ENCODE results near the gene BCAR1.

Gene BCAR1

GRCh38 chr16:75238853-75239541 lies 12.4 kb downstream of the BCAR1 start:
- no peak for DNase-seq (ENCODE audit: low read depth in 2 of 2)

DNA sequence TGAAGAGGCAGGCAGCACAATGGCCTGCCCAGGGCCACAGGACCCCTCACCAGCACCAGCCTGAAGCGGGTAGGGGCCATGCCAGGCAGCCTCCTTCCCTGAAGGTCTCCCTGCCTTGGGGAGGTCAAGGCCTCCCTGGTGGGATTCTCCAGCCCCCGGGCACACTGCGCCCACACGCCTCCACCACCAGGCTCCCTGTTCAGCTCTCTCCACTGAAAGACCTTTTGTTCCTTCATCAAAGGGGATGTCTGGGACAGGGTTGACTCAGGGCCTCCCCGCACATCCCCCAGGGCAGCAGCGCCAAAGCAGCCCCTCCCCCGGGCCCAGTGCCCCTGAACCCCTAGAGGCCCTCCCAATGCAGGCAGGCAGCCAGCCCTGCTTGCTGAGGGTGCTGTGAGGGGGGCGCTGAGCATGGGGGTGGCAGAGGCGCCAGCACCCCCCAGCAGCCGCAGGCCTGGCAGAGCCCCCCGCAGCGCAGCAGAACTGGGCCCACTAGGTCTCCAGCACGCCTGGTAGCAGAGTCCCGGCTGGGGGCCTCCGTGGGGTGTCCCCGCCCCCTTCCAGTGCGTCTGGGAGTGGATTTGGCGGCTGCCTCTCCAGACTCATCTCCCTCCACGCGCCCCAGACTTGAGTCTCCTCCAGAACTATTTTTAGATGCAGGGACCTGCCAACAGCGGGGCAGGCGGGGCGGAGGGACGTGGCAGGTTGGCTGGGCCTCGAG lies 13.1 kb downstream of the BCAR1 start:
- DNase-seq (ENCODE audit: low read depth in 2 of 2), result no peak

DNA sequence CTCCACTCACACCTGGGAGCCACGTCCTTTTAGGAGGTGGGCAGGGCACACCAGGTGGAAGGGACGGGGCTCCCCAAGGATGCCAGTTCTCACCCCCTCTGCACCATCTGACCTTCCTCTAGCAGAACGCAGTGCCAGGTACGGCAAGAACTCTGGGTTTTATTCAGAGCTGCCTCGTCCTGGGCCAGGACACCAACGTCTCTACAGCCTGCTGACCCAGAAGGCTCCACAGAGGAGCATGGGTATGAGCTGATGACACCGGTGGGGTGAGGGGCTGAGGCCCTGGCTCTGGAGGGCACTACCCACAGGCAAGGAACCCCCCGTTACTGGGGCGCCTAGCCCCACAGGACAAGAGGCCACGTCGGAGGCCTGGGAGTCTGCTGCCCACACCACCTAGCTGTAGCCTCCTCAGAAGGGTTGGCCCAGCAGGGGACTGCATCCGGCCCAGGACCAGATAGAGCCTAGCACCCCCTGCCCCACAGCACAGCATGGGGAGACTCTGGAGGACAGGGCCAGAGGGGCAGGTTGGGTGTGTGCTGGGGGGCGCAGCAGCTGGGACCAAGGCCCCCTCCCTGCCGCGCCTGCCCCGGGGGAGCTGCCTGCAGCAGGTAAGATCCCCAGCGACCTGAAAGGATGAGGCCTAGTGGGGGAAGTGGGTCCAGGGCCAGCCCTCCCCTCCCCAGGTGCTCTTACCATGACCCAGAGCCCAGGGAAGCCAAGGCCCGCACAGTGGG lies 13.9 kb downstream of the BCAR1 start:
- no peak for DNase-seq (ENCODE audit: low read depth in 2 of 2)

- no peak for DNase-seq (ENCODE audit: low read depth in 2 of 2)
Measured at GRCh38 chr16:75236736-75237397, 14.6 kb downstream of the BCAR1 start.

DNA sequence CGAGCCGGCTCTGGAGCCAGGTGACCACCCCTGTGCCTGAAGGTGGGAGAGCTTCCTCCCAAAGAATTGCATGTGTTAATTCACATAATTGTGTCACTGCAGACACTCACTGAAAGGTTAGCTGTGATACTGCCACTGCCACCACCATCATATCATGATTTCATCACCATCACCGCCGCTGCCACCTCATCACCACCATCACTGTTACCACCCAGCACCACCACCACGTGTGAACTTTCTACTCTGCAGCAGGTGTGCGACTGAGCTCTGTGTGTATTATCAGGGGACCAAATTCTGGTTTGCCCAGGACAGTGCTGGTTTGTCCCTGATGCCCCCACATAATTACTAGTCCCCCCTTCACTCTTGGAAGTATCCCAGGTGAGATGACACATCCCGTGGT lies 15.2 kb downstream of the BCAR1 start:
- no peak for DNase-seq (ENCODE audit: low read depth in 2 of 2)

GRCh38 chr16:75235721-75236193 lies 15.7 kb downstream of the BCAR1 start:
- no peak for DNase-seq (ENCODE audit: low read depth in 2 of 2)

- DNase-seq (ENCODE audit: low read depth in 2 of 2), result no peak
Measured at GRCh38 chr16:75234856-75235696, 16.3 kb downstream of the BCAR1 start.

DNA sequence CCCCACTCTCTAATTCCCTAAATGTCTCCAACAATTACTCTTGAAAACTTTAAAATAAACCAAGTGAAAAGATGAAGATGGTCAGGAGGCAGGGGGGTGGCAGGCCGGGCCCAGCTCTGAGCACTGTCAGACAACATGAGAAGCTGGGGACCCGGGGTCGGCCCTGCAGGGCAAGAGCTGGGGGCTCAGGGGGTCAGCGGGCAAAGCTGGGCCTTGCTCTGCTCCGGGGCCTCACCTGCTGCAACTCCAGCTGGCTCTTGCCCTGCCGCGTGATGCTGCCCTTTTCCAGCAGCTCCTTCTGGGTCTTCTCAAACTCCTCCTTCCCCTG lies 17.8 kb downstream of the BCAR1 start:
- no peak for DNase-seq (ENCODE audit: low read depth in 2 of 2)

DNA sequence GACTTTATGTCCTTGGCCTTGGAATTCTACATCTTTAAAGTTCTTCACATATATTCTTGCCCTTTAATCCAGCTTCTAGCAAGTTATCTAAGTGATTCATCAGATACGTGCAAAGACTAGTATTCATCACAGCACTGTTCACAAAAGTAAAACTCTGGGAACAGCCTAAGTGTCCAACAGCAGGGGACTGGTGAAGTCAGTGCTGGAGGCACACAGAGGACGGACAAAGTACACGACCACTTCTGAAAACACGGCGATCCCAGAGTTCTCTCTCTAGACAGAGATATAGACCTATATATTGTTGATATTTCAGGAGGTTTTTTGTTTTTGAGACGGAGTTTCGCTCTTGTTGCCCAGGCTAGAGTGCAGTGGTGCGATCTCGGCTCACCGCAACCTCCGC lies 19.9 kb downstream of the BCAR1 start:
- DNase-seq (ENCODE audit: low read depth in 2 of 2), result no peak

DNA sequence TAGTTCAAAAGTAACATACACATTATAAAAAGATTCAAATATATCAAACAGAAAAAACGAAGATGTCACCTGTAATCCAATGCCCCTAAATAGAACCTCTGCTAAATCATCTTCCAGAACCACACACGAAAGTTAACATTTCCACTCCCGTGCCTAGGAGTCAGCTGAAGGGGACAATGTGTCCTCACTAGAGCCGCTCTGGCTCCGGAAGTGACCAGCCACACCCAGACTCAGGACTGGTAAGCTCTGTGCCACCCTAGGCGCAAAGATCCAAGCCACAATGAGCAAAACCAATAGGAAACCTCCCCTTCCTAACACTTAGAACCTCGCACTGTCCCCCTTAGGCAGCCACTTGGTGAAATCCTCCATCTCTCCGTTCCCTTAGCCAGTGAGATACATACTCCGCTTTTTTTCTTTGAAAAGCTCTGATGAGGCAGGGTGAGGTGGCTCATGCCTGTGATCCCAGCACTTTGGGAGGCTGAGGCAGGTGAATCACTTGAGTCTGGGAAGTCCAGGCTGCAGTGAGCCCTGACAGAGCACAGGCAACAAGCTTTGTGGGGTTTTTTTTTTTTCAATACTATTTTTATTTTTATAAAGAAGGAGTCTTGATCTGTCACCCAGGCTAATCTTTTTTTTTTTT lies 20.8 kb downstream of the BCAR1 start:
- no peak for DNase-seq (ENCODE audit: low read depth in 2 of 2)

DNA sequence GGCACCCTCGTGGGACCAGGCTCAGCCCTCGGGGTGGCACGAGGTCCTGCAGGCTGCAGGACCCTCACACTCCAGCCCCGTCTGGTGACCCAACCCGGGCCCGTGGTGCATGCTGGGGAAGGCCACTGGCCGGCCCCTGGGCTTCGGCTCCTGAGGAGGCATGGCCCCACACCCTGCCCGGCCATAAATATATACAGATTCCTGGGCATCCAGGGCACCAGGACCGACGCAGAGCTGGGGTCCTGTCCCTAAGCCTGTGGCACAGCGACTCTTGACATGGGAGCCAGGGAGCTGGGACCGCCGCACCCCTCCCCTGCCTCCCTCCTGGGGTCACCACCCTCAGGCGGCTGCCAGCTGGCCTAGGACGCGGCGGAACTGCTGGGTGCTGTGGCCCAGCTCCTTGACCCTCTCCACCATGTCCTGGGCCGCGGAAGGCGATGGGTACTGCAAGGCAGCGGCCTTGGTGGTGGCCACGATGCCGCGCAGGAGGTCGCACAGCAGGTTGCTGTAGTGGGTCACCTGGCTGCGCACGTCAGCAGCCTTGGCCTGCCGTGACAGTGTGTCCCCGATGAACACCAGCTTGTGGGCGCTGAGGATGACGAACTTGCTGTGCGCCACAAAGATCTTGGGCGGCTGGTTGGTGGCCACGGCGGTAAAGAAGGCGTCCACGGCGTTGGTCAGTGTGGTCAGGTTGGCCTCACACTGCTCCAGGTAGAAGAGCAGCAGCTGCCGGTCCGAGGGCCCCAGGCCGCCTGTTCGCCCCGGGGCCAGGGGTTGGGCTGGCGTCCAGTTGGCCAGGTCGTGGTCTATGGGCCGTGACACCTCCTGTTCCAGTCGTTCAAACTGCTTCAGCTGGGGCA lies 22.0 kb downstream of the BCAR1 start:
- DNase-seq (ENCODE audit: low read depth in 2 of 2), result no peak

DNA sequence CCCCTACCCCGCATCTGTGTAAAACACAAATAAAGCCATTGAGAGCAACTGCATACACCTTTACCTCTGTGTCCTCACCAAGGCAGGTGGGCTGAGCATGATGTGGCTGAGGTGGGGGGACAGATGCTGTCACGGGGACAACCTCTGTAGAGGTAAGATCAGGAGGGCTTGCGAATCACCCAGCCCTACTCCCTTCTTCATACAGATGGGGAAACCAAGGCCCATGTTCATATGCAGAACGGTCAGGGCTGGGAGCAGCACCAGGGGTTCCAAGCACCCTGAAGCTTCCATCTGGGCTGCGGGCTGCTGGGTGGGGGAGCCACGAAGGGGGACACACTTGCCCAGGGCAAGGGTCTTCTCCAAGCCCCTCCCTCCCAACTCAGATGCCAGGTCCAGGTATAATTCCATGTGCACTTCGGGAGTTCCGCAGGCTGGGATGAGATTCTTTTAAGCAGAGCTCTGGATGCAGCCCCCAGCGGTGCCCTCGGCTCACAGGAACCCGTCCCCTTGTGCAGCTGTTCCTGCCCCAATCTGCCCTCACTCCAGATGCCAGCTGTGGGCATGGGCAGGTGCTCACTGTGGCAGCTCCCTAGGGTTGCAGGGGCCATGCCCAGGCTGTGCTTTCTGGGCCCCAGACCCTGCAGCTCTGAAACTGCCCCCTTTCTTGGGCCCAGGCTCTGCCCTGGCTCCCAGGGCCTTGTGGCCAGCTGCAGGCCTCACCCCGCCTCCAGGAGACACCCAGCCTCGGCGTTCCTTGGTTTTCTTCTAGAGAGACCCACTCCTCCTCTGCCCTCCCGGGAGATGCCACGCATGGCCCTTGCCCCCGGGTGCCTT lies 23.1 kb downstream of the BCAR1 start:
- DNase-seq (ENCODE audit: low read depth in 2 of 2), result no peak

GRCh38 chr16:75227361-75228142 lies 23.9 kb downstream of the BCAR1 start:
- DNase-seq (ENCODE audit: low read depth in 2 of 2), result no peak

DNA sequence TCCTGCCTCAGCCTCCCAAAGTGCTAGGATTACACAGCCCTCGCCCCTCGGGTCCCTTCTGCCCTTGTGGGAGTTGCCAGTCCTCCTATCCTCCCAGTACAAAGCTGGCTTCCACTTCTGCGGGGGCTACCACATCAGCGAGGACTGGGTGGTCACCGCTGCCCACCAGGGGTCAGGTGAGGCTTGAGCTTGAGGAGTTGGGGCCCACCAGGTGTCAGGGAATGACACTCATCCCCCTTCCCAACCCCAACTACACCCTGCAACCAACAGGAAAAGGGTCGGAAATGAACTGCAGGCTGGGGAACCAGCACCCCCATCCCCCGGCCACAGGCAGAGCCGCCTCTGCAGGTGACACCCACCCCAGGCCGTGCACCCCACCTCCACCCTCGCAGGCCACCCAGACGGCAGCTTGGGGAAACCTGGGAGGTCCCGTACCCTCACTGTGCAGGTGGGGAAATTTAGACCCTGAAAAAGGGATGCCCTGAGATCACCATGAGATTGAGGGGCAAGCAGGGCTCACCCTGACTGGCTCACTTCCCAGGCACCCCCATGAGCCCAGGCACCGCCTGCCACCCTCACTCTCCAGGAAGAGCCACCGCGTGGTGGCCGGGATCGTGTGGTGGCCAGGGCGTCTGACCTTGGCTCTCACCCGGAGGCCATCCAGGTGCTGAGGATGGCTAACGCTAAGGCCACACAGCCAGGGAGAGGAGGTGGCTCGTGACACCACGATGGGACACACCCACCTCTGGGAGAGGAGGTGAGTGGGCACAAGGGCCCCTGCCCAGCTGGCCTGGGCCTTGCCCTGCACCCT lies 24.7 kb downstream of the BCAR1 start:
- no peak for DNase-seq (ENCODE audit: low read depth in 2 of 2)

DNA sequence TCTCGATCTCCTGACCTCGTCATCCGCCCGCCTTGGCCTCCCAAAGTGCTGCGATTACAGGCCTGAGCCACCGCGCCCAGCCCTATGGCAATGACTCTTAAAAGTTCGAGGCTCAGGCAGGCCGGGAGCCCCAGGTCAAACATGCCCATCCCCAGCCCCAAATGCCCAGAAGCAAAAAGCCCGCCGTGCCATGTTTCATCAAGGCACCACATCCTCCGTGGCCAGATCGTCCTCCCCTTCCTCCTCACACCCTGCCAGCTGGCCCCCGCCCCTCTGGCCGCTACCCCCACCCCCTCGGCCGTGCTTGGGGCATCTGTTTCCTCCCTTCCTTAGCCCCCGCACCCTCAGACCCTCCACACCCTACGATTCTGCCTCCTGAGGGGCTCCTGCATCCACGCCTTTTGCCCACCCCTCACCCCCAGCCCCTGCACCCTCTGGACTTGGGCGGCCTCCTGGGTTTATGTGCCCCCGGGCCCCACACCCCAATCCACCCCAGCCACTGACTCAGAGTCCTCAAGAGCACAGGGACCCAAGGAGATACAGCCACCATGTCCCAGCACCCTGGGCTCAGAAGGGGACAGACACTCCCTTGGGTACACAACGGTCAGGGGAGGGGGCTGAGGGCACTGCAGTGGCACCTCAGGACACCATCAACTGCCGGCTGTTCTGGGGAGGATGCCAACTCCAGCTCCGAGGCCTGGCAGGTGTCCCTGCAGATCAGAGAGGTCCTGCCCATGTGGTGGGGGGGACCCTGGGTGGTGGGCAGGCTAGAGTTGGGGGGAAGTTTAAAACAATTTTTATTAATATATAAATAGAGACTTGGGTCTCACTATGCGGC lies 25.5 kb downstream of the BCAR1 start:
- no peak for DNase-seq (ENCODE audit: low read depth in 2 of 2)

- DNase-seq (ENCODE audit: low read depth in 2 of 2), result no peak
Measured at GRCh38 chr16:75225092-75225491, 26.3 kb downstream of the BCAR1 start.
